ENCODE data around the gene RALGPS2.

RALGPS2 gene

GRCh38 chr1:178774263-178774662 lies 49.2 kb downstream of the RALGPS2 start:
- Mint-ChIP-seq H3K4me1 (ENCODE audit: low read depth) (no peaks in the 10 kb centered on the region), H3K27me3 (ENCODE audit: low read depth) (no peaks in the 10 kb centered on the region), H3K27ac (no peak overlapping the region), H3K36me3 (ENCODE audit: low read depth) (no peaks in the 10 kb centered on the region), H3K4me3 (no peak overlapping the region), H3K9me3 (no peaks in the 10 kb centered on the region)
- no peak for DNase-seq (ENCODE audit: low spot score)

GRCh38 chr1:178776553-178776952 lies 51.5 kb downstream of the RALGPS2 start:
- H3K4me1 Mint-ChIP-seq (ENCODE audit: low read depth): no peaks in the 10 kb centered on the region
- no peak for DNase-seq (ENCODE audit: low spot score)
- H3K9me3 Mint-ChIP-seq: no peaks in the 10 kb centered on the region
- H3K27me3 Mint-ChIP-seq (ENCODE audit: low read depth): no peaks in the 10 kb centered on the region
- H3K36me3 Mint-ChIP-seq (ENCODE audit: low read depth): no peaks in the 10 kb centered on the region
- no peak overlapping the region for H3K27ac Mint-ChIP-seq
- no peak overlapping the region for H3K4me3 Mint-ChIP-seq

- no peak for DNase-seq (ENCODE audit: low spot score)
- Mint-ChIP-seq H3K27me3 (ENCODE audit: low read depth) (no peaks in the 10 kb centered on the region), H3K4me1 (ENCODE audit: low read depth) (peaks cover 8% of the 10 kb centered on the region), H3K36me3 (ENCODE audit: low read depth) (no peaks in the 10 kb centered on the region), H3K4me3 (no peak overlapping the region), H3K27ac (no peak overlapping the region), H3K9me3 (no peaks in the 10 kb centered on the region)
Observed at GRCh38 chr1:178781533-178782330, 56.7 kb downstream of the RALGPS2 start.

- no peaks in the 10 kb centered on the region for H3K36me3 Mint-ChIP-seq (ENCODE audit: low read depth)
- H3K27ac Mint-ChIP-seq: no peak overlapping the region
Observed at GRCh38 chr1:178784131-178784536, 59.1 kb downstream of the RALGPS2 start.

DNA sequence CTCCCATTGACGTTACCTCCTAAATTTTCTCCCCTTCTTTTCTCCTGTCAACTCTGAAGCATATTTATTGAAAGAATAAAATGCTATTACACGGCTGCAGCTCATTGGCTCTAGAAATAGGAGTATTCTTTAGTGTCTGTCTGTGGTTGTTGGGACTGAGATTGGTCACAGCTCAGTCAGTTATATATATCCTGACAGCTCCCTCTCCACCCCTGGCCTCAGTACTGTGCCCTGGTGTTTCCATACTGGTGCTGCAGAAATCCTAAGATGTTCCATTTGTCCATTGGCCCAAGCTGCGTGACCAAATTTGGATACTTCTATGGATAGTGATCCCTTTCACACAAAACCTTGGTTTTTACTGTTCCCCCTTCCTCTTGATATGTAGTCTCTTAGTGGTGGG lies 67.3 kb downstream of the RALGPS2 start:
- Mint-ChIP-seq H3K4me3 (no peak overlapping the region), H3K27me3 (ENCODE audit: low read depth) (no peaks in the 10 kb centered on the region), H3K4me1 (ENCODE audit: low read depth) (no peaks in the 10 kb centered on the region), H3K36me3 (ENCODE audit: low read depth) (no peaks in the 10 kb centered on the region), H3K9me3 (no peaks in the 10 kb centered on the region), H3K27ac (no peak overlapping the region)
- DNase-seq (ENCODE audit: low spot score): no peak

More at GRCh38 chr1:178784131-178784536, 59.1 kb downstream of the RALGPS2 start:
- Mint-ChIP-seq H3K4me3 (peak overlapping the region; percentile 45), H3K27me3 (ENCODE audit: low read depth) (no peaks in the 10 kb centered on the region), H3K4me1 (ENCODE audit: low read depth) (peaks cover 8% of the 10 kb centered on the region), H3K9me3 (no peaks in the 10 kb centered on the region)
- no peak for DNase-seq (ENCODE audit: low spot score)

- Mint-ChIP-seq H3K27ac (no peak overlapping the region), H3K9me3 (no peaks in the 10 kb centered on the region), H3K36me3 (ENCODE audit: low read depth) (no peaks in the 10 kb centered on the region), H3K27me3 (ENCODE audit: low read depth) (no peaks in the 10 kb centered on the region), H3K4me3 (no peak overlapping the region), H3K4me1 (ENCODE audit: low read depth) (no peaks in the 10 kb centered on the region)
- DNase-seq (ENCODE audit: low spot score): no peak
Observed at GRCh38 chr1:178796013-178796412, 71.0 kb downstream of the RALGPS2 start.

DNA sequence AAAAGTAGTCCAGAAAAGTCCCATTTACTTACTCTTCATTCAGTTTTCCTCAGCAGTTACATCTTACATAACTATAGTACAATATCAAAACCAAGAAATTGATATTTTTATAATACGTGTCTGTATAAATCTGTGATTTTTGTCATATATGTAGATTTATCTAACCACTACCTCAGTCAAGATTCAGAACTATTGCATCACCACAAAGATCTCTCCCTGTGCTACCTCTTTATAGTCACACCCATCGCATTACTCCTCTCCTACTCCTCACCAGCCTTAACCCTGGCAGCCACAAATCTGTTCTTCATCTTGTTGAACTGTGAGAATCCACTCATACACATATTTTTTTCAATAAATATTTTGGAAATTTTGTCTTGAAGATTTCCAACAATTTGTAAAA lies 72.5 kb downstream of the RALGPS2 start:
- DNase-seq (ENCODE audit: low spot score): no peak
- Mint-ChIP-seq H3K4me3 (no peak overlapping the region), H3K27me3 (ENCODE audit: low read depth) (no peaks in the 10 kb centered on the region), H3K9me3 (no peaks in the 10 kb centered on the region), H3K27ac (no peak overlapping the region), H3K36me3 (ENCODE audit: low read depth) (no peaks in the 10 kb centered on the region), H3K4me1 (ENCODE audit: low read depth) (no peaks in the 10 kb centered on the region)

- no peak for DNase-seq (ENCODE audit: low spot score)
- Mint-ChIP-seq H3K27me3 (ENCODE audit: low read depth) (no peaks in the 10 kb centered on the region), H3K4me1 (ENCODE audit: low read depth) (no peaks in the 10 kb centered on the region), H3K36me3 (ENCODE audit: low read depth) (no peaks in the 10 kb centered on the region), H3K27ac (no peak overlapping the region), H3K9me3 (no peaks in the 10 kb centered on the region), H3K4me3 (no peak overlapping the region)
Observed at GRCh38 chr1:178798232-178798861, 73.3 kb downstream of the RALGPS2 start.

DNA sequence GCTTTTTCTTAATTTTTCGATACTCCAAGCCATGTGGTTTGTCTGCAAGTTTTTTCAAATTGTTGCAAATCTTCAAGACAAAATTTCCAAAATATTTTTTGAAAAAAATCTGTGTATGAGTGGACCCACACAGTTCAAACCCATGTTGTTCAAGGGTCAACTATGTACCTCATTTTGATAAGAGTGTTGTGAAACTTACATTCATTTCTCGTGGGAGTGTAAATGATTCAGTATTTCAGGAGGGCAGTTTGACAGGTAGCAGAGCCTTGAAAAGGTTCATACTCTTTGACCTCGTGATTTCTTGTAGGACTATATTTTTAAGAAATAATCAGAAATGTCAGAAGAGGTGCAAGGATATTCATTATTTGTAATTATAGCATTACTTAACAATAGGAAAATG lies 77.8 kb downstream of the RALGPS2 start:
- Mint-ChIP-seq H3K4me1 (ENCODE audit: low read depth) (no peaks in the 10 kb centered on the region), H3K4me3 (no peak overlapping the region), H3K36me3 (ENCODE audit: low read depth) (no peaks in the 10 kb centered on the region), H3K27ac (no peak overlapping the region), H3K27me3 (ENCODE audit: low read depth) (no peaks in the 10 kb centered on the region), H3K9me3 (no peaks in the 10 kb centered on the region)
- no peak for DNase-seq (ENCODE audit: low spot score)

GRCh38 chr1:178806665-178807300 lies 81.7 kb downstream of the RALGPS2 start:
- Mint-ChIP-seq H3K27me3 (ENCODE audit: low read depth) (no peaks in the 10 kb centered on the region), H3K27ac (no peak overlapping the region)
- DNase-seq (ENCODE audit: low spot score): no peak

GRCh38 chr1:178808529-178808928 lies 83.5 kb downstream of the RALGPS2 start:
- no peaks in the 10 kb centered on the region for H3K36me3 Mint-ChIP-seq (ENCODE audit: low read depth)
- H3K4me3 Mint-ChIP-seq: no peak overlapping the region
- no peak overlapping the region for H3K27ac Mint-ChIP-seq

More at GRCh38 chr1:178806665-178807300, 81.7 kb downstream of the RALGPS2 start:
- Mint-ChIP-seq H3K36me3 (ENCODE audit: low read depth) (no peaks in the 10 kb centered on the region), H3K9me3 (no peaks in the 10 kb centered on the region), H3K4me3 (no peak overlapping the region), H3K4me1 (ENCODE audit: low read depth) (no peaks in the 10 kb centered on the region)

GRCh38 chr1:178810585-178810984 lies 85.5 kb downstream of the RALGPS2 start:
- no peaks in the 10 kb centered on the region for H3K4me1 Mint-ChIP-seq (ENCODE audit: low read depth)
- no peak overlapping the region for H3K4me3 Mint-ChIP-seq
- H3K27ac Mint-ChIP-seq: no peak overlapping the region
- no peaks in the 10 kb centered on the region for H3K36me3 Mint-ChIP-seq (ENCODE audit: low read depth)
- no peaks in the 10 kb centered on the region for H3K27me3 Mint-ChIP-seq (ENCODE audit: low read depth)
- DNase-seq (ENCODE audit: low spot score): no peak
- no peaks in the 10 kb centered on the region for H3K9me3 Mint-ChIP-seq

More at GRCh38 chr1:178808529-178808928, 83.5 kb downstream of the RALGPS2 start:
- H3K4me1 Mint-ChIP-seq (ENCODE audit: low read depth): no peaks in the 10 kb centered on the region
- no peaks in the 10 kb centered on the region for H3K27me3 Mint-ChIP-seq (ENCODE audit: low read depth)
- no peaks in the 10 kb centered on the region for H3K9me3 Mint-ChIP-seq
- DNase-seq (ENCODE audit: low spot score): no peak

- Mint-ChIP-seq H3K4me1 (ENCODE audit: low read depth) (no peaks in the 10 kb centered on the region), H3K9me3 (no peaks in the 10 kb centered on the region), H3K27ac (no peak overlapping the region), H3K4me3 (no peak overlapping the region), H3K36me3 (ENCODE audit: low read depth) (no peaks in the 10 kb centered on the region), H3K27me3 (ENCODE audit: low read depth) (no peaks in the 10 kb centered on the region)
- DNase-seq (ENCODE audit: low spot score): no peak
Observed at GRCh38 chr1:178818416-178818815, 93.4 kb downstream of the RALGPS2 start.

- Mint-ChIP-seq H3K9me3 (no peaks in the 10 kb centered on the region), H3K4me1 (ENCODE audit: low read depth) (no peaks in the 10 kb centered on the region), H3K27me3 (ENCODE audit: low read depth) (no peaks in the 10 kb centered on the region), H3K27ac (no peak overlapping the region), H3K4me3 (no peak overlapping the region), H3K36me3 (ENCODE audit: low read depth) (no peaks in the 10 kb centered on the region)
- DNase-seq (ENCODE audit: low spot score): no peak
Observed at GRCh38 chr1:178819123-178819522, 94.1 kb downstream of the RALGPS2 start.
